H1 (cell line): ENCODE data around the gene SND1. TPM values are rescaled to one million over a fixed set of nuclear protein-coding genes. Genes with fewer than 3 reads are reported as not detected.

Experiments used
- CTCF ChIA-PET: fragments of 300-600 bp; sonication (Branson Sonifier 250); formaldehyde crosslinking; loops from one replicate; lab custom pipeline; 2021; ENCODE audit not compliant: partially characterized antibody; lab: Charles Lee
- POLR2A ChIA-PET: fragments of 300-600 bp; sonication (Branson Sonifier 250); formaldehyde crosslinking; loops from one replicate; lab custom pipeline; 2021; ENCODE audit warnings: inconsistent platforms; ENCODE audit not compliant: partially characterized antibody; lab: Charles Lee
- DNase-seq, 2 experiments: peaks; one replicate each; pipeline versions ENCODE4 v3.0.0 to v3.0.0-alpha.2; 2010 to 2022; ENCODE audit warnings: low spot score in 2 of 2, low read depth in 1 of 2, mixed read lengths in 1 of 2
- FAIRE-seq: peaks from 2 replicates; lab custom pipeline; 2011; peaks lifted over from hg19 to GRCh38; lab: Jason Lieb, UNC
- H2AFZ ChIP-seq: 2 replicates; pipeline ENCODE4 v1.8.1; 2012; ENCODE audit warnings: low read length, inconsistent platforms
- H2AK5ac ChIP-seq: 2 replicates; pipeline ENCODE4 v1.6.1; 2013; ENCODE audit warnings: low read depth, low read length
- H2BK120ac ChIP-seq: replicated peaks from 2 replicates; pipeline ENCODE3; 2013; ENCODE audit warnings: low read depth, low read length, inconsistent platforms
- H2BK12ac ChIP-seq: 2 replicates; pipeline ENCODE4 v1.6.1; 2013; ENCODE audit warnings: low read depth, low read length
- H2BK15ac ChIP-seq: 2 replicates; pipeline ENCODE4 v1.6.1; 2013; ENCODE audit warnings: low read length
- H2BK20ac ChIP-seq: 2 replicates; pipeline ENCODE4 v1.6.1; 2013; ENCODE audit warnings: low read length
- H2BK5ac ChIP-seq: 2 replicates; pipeline ENCODE4 v1.6.1; 2013; ENCODE audit warnings: low read depth, low read length
- H3K14ac ChIP-seq: 2 replicates; pipeline ENCODE4 v1.6.1; 2013; ENCODE audit warnings: inconsistent platforms; ENCODE audit not compliant: insufficient read length
- H3K18ac ChIP-seq: 2 replicates; pipeline ENCODE4 v1.6.1; 2013; ENCODE audit warnings: low read length; ENCODE audit errors: extremely low read depth
- H3K23ac ChIP-seq: 2 replicates; pipeline ENCODE4 v1.6.1; 2013; ENCODE audit warnings: inconsistent platforms; ENCODE audit not compliant: insufficient read length
- H3K23me2 ChIP-seq: 2 replicates; pipeline ENCODE4 v1.6.1; 2013; ENCODE audit warnings: low read depth, low read length
- H3K27ac ChIP-seq: 2 replicates; pipeline ENCODE4 v1.6.1; 2011; ENCODE audit warnings: low read depth, low read length, inconsistent platforms
- H3K27me3 ChIP-seq, 4 experiments: replicated peaks in 1 of 4; 1 replicate in 1 of 4; 2 replicates in 3 of 4; pipeline versions ENCODE4 v1.6.1 to v1.8.1; 2011 to 2013; ENCODE audit warnings: low read length in 3 of 4, mild to moderate bottlenecking in 3 of 4, inconsistent platforms in 2 of 4, mixed read lengths in 2 of 4, moderate library complexity in 1 of 4; ENCODE audit not compliant: control insufficient read depth in 3 of 4, insufficient read depth in 3 of 4; ENCODE audit errors: extremely low read depth in 1 of 4
- H3K36me3 ChIP-seq, 4 experiments: 2 replicates each; pipeline versions ENCODE4 v1.6.1 to v1.8.1; 2011 to 2013; ENCODE audit warnings: mild to moderate bottlenecking in 4 of 4, low read length in 3 of 4, moderate library complexity in 2 of 4, control low read depth in 1 of 4, inconsistent platforms in 1 of 4; ENCODE audit not compliant: insufficient read depth in 4 of 4, control insufficient read depth in 2 of 4
- H3K4ac ChIP-seq: replicated peaks from 2 replicates; pipeline ENCODE3; 2013; ENCODE audit warnings: low read length, low read depth, mixed read lengths, inconsistent platforms; ENCODE audit not compliant: insufficient read length
- H3K4me1 ChIP-seq, 4 experiments: replicated peaks in 1 of 4; 1 replicate in 1 of 4; 2 replicates in 3 of 4; pipeline versions ENCODE4 v1.6.1 to v1.8.1; 2011 to 2013; ENCODE audit warnings: low read length in 3 of 4, inconsistent platforms in 2 of 4, mixed read lengths in 1 of 4; ENCODE audit not compliant: insufficient read depth in 4 of 4, control insufficient read depth in 3 of 4
- H3K4me2 ChIP-seq, 2 experiments: 2 replicates each; pipeline versions ENCODE4 v1.6.1 to v1.8.1; 2011 to 2013; ENCODE audit warnings: low read depth in 2 of 2, low read length in 2 of 2, control low read depth in 1 of 2, inconsistent platforms in 1 of 2, mild to moderate bottlenecking in 1 of 2; ENCODE audit not compliant: insufficient read depth in 1 of 2
- H3K4me3 ChIP-seq, 4 experiments: fragments of 200-600, 300-600 bp in 1 of 4; sonication (generic), shearing (Covaris generic), sonication (Bioruptor Twin) in 1 of 4; 2 replicates each; pipeline versions ENCODE4 v1.5.1 to v1.8.1; 2011 to 2016; ENCODE audit warnings: low read length in 4 of 4, low read depth in 3 of 4, control low read depth in 2 of 4, inconsistent platforms in 2 of 4, mild to moderate bottlenecking in 2 of 4, mixed read lengths in 1 of 4, moderate library complexity in 1 of 4; ENCODE audit not compliant: insufficient read depth in 2 of 4; ENCODE audit errors: extremely low read depth in 1 of 4
- H3K56ac ChIP-seq: replicated peaks from 2 replicates; pipeline ENCODE3; 2013; ENCODE audit warnings: low read depth, mild to moderate bottlenecking, mixed read lengths, low read length, inconsistent platforms; ENCODE audit not compliant: insufficient read length
- H3K79me1 ChIP-seq: 2 replicates; pipeline ENCODE4 v1.6.1; 2013; ENCODE audit warnings: low read depth, low read length, control low read depth
- H3K79me2 ChIP-seq, 2 experiments: 2 replicates each; pipeline versions ENCODE4 v1.6.1 to v1.8.1; 2012 to 2013; ENCODE audit warnings: low read length in 2 of 2, mild to moderate bottlenecking in 2 of 2, inconsistent platforms in 1 of 2; ENCODE audit not compliant: insufficient read depth in 2 of 2, control insufficient read depth in 1 of 2
- H3K9ac ChIP-seq, 4 experiments: replicated peaks in 1 of 4; 1 replicate in 1 of 4; 2 replicates in 3 of 4; pipeline versions ENCODE4 v1.6.1 to v1.8.1; 2011 to 2013; ENCODE audit warnings: low read depth in 3 of 4, low read length in 3 of 4, control low read depth in 2 of 4, mild to moderate bottlenecking in 2 of 4, moderate library complexity in 2 of 4, inconsistent platforms in 1 of 4; ENCODE audit errors: extremely low read depth in 1 of 4
- H3K9me3 ChIP-seq, 2 experiments: 2 replicates each; pipeline versions ENCODE4 v1.6.1 to v1.8.1; 2012 to 2013; ENCODE audit warnings: mild to moderate bottlenecking in 2 of 2, moderate library complexity in 2 of 2, control low read depth in 1 of 2, inconsistent platforms in 1 of 2, low read depth in 1 of 2, low read length in 1 of 2, mixed read lengths in 1 of 2; ENCODE audit not compliant: insufficient read depth in 2 of 2
- H4K20me1 ChIP-seq, 2 experiments: replicated peaks in 1 of 2; 2 replicates each; pipeline versions ENCODE3 to v1.8.1; 2011 to 2013; ENCODE audit warnings: inconsistent platforms in 2 of 2, low read length in 2 of 2, mild to moderate bottlenecking in 1 of 2; ENCODE audit not compliant: insufficient read depth in 2 of 2, control insufficient read depth in 1 of 2
- H4K5ac ChIP-seq: 2 replicates; pipeline ENCODE4 v1.6.1; 2013; ENCODE audit warnings: low read length, low read depth, mixed read lengths, inconsistent platforms; ENCODE audit not compliant: insufficient read length
- H4K8ac ChIP-seq: 2 replicates; pipeline ENCODE4 v1.8.0; 2013; ENCODE audit warnings: mild to moderate bottlenecking, moderate library complexity, low read length, inconsistent platforms; ENCODE audit not compliant: insufficient read depth; ENCODE audit errors: extremely low read depth
- H4K91ac ChIP-seq: replicated peaks from 2 replicates; pipeline ENCODE3; 2013; ENCODE audit warnings: low read length, mixed read lengths, inconsistent platforms; ENCODE audit not compliant: insufficient read length
- BRCA1 ChIP-seq: IDR thresholded peaks from 2 replicates; pipeline ENCODE4 v1.6.1; 2012; ENCODE audit warnings: low read depth, low read length, improper control_type of control experiment
- CTCF ChIP-seq, 3 experiments: IDR thresholded peaks; 1 replicate in 2 of 3; 2 replicates in 1 of 3; pipeline versions ENCODE4 v1.5.1 to v1.6.1; 2011; ENCODE audit warnings: low read length in 3 of 3, mild to moderate bottlenecking in 3 of 3, inconsistent platforms in 2 of 3, low read depth in 1 of 3, moderate library complexity in 1 of 3; ENCODE audit not compliant: insufficient read depth in 1 of 3; ENCODE audit errors: control extremely low read depth in 1 of 3
- KDM5A ChIP-seq: fragments of 200-600 bp; IDR thresholded peaks from 2 replicates; pipeline ENCODE4 v1.7.1; 2012; ENCODE audit warnings: mild to moderate bottlenecking, low read length, inconsistent platforms, mixed read lengths
- MAX ChIP-seq: IDR thresholded peaks from 2 replicates; pipeline ENCODE4 v1.6.1; 2012; ENCODE audit warnings: inconsistent platforms
- NRF1 ChIP-seq: IDR thresholded peaks from 2 replicates; pipeline ENCODE4 v1.6.1; 2011; ENCODE audit warnings: mild to moderate bottlenecking, low read depth, low read length, improper control_type of control experiment
- RNF2 ChIP-seq: fragments of 200-900, 300-1000 bp; sonication (generic); IDR thresholded peaks from 2 replicates; pipeline ENCODE4 v1.7.1; 2016; ENCODE audit warnings: borderline replicate concordance, low read depth, mild to moderate bottlenecking, antibody characterized with exemption, low read length; ENCODE audit not compliant: poor library complexity, severe bottlenecking; ENCODE audit errors: missing control alignments
- SIN3A ChIP-seq, 2 experiments: IDR thresholded peaks in 1 of 2; conservative IDR thresholded peaks in 1 of 2; 2 replicates each; pipeline ENCODE4 v1.6.1; 2011 to 2012; ENCODE audit warnings: low read length in 2 of 2, improper control_type of control experiment in 1 of 2, low read depth in 1 of 2, mild to moderate bottlenecking in 1 of 2
- TCF12 ChIP-seq: IDR thresholded peaks from 2 replicates; pipeline ENCODE4 v1.6.1; 2011; ENCODE audit warnings: low read depth, mild to moderate bottlenecking, low read length
- WGBS, 2 experiments: shearing (Covaris generic) in 1 of 2; methylation state at CpG; one replicate each; pipeline versions ENCODE4 v1.1.6 to v1.1.7; 2013 to 2015; ENCODE audit warnings: low lambda C conversion rate in 2 of 2, mixed read lengths in 2 of 2, inconsistent platforms in 1 of 2, low coverage in 1 of 2, missing lambda C conversion rate in 1 of 2; ENCODE audit not compliant: insufficient replicate concordance in 2 of 2, insufficient coverage in 1 of 2, insufficient read length in 1 of 2; ENCODE audit errors: extremely low coverage in 1 of 2, missing lambda C conversion rate in 1 of 2; 5-methylcytosine and 5-hydroxymethylcytosine counted together
- polyA plus RNA-seq, 7 experiments: library from polyadenylated mRNA; depleted of rRNA in 3 of 7; stranded (reverse) in 5 of 7; unstranded in 2 of 7; fragments of >200 nt in 5 of 7; fragments of 200-250 nt in 2 of 7; gene quantifications; 1 replicate in 5 of 7; 2 replicates in 1 of 7; 4 replicates in 1 of 7; pipeline versions ENCODE4 v1.2.1 to v1.2.3, GENCODE V29; 2011 to 2013; ENCODE audit warnings: missing spikeins in 2 of 7, mixed read lengths in 2 of 7
- total RNA-seq: library from RNA; stranded (reverse); fragmentation: NEBNext Ultra II Directional; extraction: Animal tissue kit (Norgen Biotek cat#: 25700); gene quantifications from 2 replicates; pipeline ENCODE4 v1.2.1, GENCODE V29; 2021

Gene SND1
- total and polyA plus RNA-seq, 2 of the 8 experiments (the other 6 are each of a cell fraction or from before 2014, with no cell fraction given): 122 to 290 TPM

- no peak overlapping the region for H3K23ac ChIP-seq
- no peak overlapping the region for H4K8ac ChIP-seq
- peaks cover 8 to 20% (median 14%) of the 10 kb centered on the region in 4 experiments; a peak in 5 of 7 replicates for H3K4me1 ChIP-seq
- H2BK12ac ChIP-seq: no peak overlapping the region
- H3K4me2 ChIP-seq: no peak overlapping the region
- no peaks in the 10 kb centered on the region; the same call in none of the 2 replicates for H3K79me1 ChIP-seq
- peaks cover 0 to 4% of the 10 kb centered on the region in 2 experiments; a peak in 1 of 4 replicates for H3K79me2 ChIP-seq
- H4K91ac ChIP-seq: no peak overlapping the region
- DNase-seq (no peak), FAIRE-seq (no peak)
- ChIA-PET CTCF (interaction anchor here (0.5 to 4.5 kb wide), 7 partner anchors 10 to 345 kb away, joined by 3 to 26 read pairs (median 5); no protein-coding TSS in a partner anchor), POLR2A (no interaction called here)
- H2BK120ac ChIP-seq: no peak overlapping the region
- no peak overlapping the region for H3K18ac ChIP-seq
- no peak overlapping the region for H3K4me3 ChIP-seq
- no peak overlapping the region for H3K14ac ChIP-seq
- no peak overlapping the region for H3K56ac ChIP-seq
- H2BK15ac ChIP-seq: no peak overlapping the region
- H2AK5ac ChIP-seq: no peak overlapping the region
- 88% methylated on average over 5 of the region's 5 CpGs; no CpG with 5 or more reads in 1 of the 2 experiments for WGBS, 2 experiments
- H3K27ac ChIP-seq: no peak overlapping the region
- H3K36me3 ChIP-seq: no peaks in the 10 kb centered on the region
- H3K27me3 ChIP-seq: no peaks in the 10 kb centered on the region
- no peak overlapping the region for H2BK20ac ChIP-seq
- no peak overlapping the region for H3K4ac ChIP-seq
- H4K20me1 ChIP-seq: peaks cover 0 to 3% of the 10 kb centered on the region in 2 experiments
- H3K23me2 ChIP-seq: peaks cover 2% of the 10 kb centered on the region
- H2AFZ ChIP-seq: no peak overlapping the region
- no peaks in the 10 kb centered on the region for H3K9me3 ChIP-seq
- no peak overlapping the region for H2BK5ac ChIP-seq
- H4K5ac ChIP-seq: no peak overlapping the region
- no peak overlapping the region for H3K9ac ChIP-seq
- TF ChIP-seq CTCF (IDR thresholded peaks at IDR 0.05; ENCODE audit: control extremely low read depth in 1 of 3, insufficient read depth in 1 of 3, low read depth in 1 of 3, low read length in 3 of 3) (no peak), RNF2 (no peak), BRCA1 (no peak), TCF12 (no peak), MAX (no peak), KDM5A (no peak), SIN3A (conservative IDR thresholded peaks at IDR 0.05 in 1 of 2, IDR thresholded peaks at IDR 0.05 in 1 of 2; ENCODE audit: low read depth in 1 of 2, low read length in 2 of 2) (no peak), NRF1 (no peak)
Observed at GRCh38 chr7:127983804-127984332, 331.9 kb downstream of the SND1 start.
